AG04450 (cell line): ENCODE data around the gene MEI1. TPM values are rescaled to one million over a fixed set of nuclear protein-coding genes. Genes with fewer than 3 reads are reported as not detected.
"Not testable (repeated sequence)": the region's sequence is repeated elsewhere in the genome, so short reads cannot be mapped to it uniquely, and the experiment has no call there.

Experiments
- CTCF ChIA-PET: fragments of 300-600, 350-600 bp; formaldehyde crosslinking; extraction: SDS; loops from one replicate; lab custom pipeline; 2022; ENCODE audit warnings: antibody characterized with exemption, inconsistent platforms; lab: Charles Lee
- POLR2A ChIA-PET: fragments of 350-600 bp; formaldehyde crosslinking; extraction: SDS; loops from one replicate; lab custom pipeline; 2021; ENCODE audit warnings: antibody characterized with exemption, inconsistent platforms; lab: Yijun Ruan, JAX
- DNase-seq: peaks from one replicate; pipeline ENCODE4 v3.0.0-alpha.2; 2011; ENCODE audit warnings: low read depth, low spot score
- H3K27ac ChIP-seq: one replicate; pipeline ENCODE4 v1.5.1; 2012; ENCODE audit warnings: low read depth, low read length, control low read depth
- H3K27me3 ChIP-seq: one replicate; pipeline ENCODE4 v1.6.0; 2012; ENCODE audit warnings: low read length; ENCODE audit not compliant: control insufficient read depth, insufficient read depth
- H3K4me3 ChIP-seq: 2 replicates; pipeline ENCODE4 v1.5.1; 2011; ENCODE audit warnings: mild to moderate bottlenecking, low read depth, low read length, control low read depth
- H3K9me3 ChIP-seq: 2 replicates; pipeline ENCODE4 v1.5.1; 2012; ENCODE audit warnings: low read length; ENCODE audit not compliant: control insufficient read depth, insufficient read depth
- polyA plus RNA-seq: library from polyadenylated mRNA; depleted of rRNA; stranded (reverse); fragments of >200 nt; gene quantifications from 2 replicates; pipeline ENCODE4 v1.2.3, GENCODE V29; 2011
- TF ChIP-seq, protein P1 (sequence below): IDR thresholded peaks from 2 replicates; pipeline ENCODE4 v1.5.1; 2011; ENCODE audit warnings: low read depth, low read length, control low read depth, inconsistent platforms

MEI1 gene
- polyA plus RNA-seq, 1 experiment, result 0.22 TPM

DNA sequence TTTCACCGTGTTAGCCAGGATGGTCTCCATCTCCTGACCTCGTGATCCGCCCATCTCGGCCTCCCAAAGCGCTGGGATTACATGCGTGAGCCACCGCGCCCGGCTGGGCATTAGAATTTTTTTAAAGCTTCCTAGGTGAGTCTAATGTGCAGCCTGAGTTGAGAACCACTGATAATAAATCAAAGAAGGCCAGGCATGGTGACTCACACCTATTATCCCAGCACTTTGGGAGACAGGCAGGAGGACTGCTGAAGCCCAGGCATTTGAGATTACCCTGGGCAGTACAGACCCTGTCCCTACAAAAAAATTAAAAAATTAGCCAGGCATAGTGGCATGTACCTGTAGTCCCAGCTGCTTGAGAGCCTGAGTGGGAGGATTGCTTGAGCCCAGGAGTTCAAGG, 13.7 kb downstream of the MEI1 start:
- no peak for DNase-seq
- ChIA-PET CTCF (interaction anchor here (0.7 to 2.4 kb wide), 2 partner anchors 16 to 33 kb away, joined by 4 to 12 read pairs; no protein-coding TSS in a partner anchor), POLR2A (no interaction called here)
- no peak overlapping the region for H3K4me3 ChIP-seq
- TF ChIP-seq, protein P1, sequence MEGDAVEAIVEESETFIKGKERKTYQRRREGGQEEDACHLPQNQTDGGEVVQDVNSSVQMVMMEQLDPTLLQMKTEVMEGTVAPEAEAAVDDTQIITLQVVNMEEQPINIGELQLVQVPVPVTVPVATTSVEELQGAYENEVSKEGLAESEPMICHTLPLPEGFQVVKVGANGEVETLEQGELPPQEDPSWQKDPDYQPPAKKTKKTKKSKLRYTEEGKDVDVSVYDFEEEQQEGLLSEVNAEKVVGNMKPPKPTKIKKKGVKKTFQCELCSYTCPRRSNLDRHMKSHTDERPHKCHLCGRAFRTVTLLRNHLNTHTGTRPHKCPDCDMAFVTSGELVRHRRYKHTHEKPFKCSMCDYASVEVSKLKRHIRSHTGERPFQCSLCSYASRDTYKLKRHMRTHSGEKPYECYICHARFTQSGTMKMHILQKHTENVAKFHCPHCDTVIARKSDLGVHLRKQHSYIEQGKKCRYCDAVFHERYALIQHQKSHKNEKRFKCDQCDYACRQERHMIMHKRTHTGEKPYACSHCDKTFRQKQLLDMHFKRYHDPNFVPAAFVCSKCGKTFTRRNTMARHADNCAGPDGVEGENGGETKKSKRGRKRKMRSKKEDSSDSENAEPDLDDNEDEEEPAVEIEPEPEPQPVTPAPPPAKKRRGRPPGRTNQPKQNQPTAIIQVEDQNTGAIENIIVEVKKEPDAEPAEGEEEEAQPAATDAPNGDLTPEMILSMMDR, result no peak
- no peaks in the 10 kb centered on the region for H3K9me3 ChIP-seq
- H3K27ac ChIP-seq, result no peak overlapping the region
- peaks cover 22% of the 10 kb centered on the region for H3K27me3 ChIP-seq

DNA sequence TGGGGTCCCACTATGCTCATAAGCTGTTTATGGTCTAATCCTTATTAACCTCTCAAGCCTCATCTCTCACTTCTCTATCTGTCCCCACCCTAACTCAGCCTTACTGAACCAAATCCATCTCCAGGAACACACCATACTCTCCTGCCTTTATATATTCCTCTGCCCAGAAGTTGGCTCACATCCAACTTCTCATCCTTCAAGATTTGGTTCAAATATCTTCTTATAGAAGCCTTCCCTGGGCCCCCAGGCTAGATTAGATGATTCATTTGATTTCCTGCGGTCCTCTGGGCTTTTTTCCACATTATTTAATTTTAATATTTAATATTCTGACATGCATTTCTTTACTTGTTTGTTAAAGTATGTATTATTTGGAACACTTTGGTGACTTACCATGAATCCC, 23.2 kb downstream of the MEI1 start:
- no peak for DNase-seq
- Histone ChIP-seq H3K27ac (no peak overlapping the region), H3K4me3 (no peak overlapping the region), H3K9me3 (no peaks in the 10 kb centered on the region), H3K27me3 (peaks cover 6% of the 10 kb centered on the region)
- ChIA-PET CTCF (interaction anchor here (1.0 kb wide), 1 partner anchor 24 kb away, joined by 4 read pairs; no protein-coding TSS in a partner anchor), POLR2A (no interaction called here)
- TF ChIP-seq, protein P1, result no peak

DNA sequence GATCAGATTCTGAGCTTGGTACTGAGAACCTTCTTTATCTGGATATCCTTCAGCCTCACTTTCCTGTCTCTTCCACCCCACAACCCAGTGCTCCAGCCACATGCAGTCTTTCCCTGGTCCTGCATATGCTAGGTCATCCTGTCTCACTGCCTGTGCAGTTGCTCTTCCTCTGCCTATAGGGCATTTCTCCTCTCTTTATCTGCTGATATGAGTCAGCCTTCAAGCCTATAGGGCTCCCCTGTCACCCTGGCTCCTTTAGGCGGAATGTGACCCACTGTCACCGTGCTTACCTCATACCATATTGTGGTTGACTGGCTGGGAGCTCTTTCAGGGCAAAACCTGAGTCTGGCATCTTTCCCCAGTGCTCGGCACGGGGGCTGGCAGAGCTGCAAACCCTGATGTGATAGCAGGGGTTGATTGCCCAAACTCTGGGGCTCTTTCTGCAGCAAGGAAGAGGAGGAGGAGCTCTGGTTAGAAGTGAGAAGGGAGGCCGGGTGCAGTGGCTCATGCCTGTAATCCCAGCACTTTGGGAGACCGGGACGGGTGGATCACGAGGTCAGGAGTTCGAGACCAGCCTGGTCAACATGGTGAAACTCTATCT, 26.3 kb downstream of the MEI1 start:
- Histone ChIP-seq H3K27ac (no peak overlapping the region), H3K9me3 (no peaks in the 10 kb centered on the region), H3K4me3 (no peak overlapping the region), H3K27me3 (no peaks in the 10 kb centered on the region)
- no peak for DNase-seq
- TF ChIP-seq, protein P1, result no peak
- ChIA-PET CTCF (interaction anchor here (1.3 to 3.0 kb wide), 2 partner anchors 21 to 29 kb away, joined by 7 to 9 read pairs; no protein-coding TSS in a partner anchor), POLR2A (interaction anchor here (0.5 kb wide), 1 partner anchor 87 kb away, joined by 3 read pairs; no protein-coding TSS in a partner anchor)

DNA sequence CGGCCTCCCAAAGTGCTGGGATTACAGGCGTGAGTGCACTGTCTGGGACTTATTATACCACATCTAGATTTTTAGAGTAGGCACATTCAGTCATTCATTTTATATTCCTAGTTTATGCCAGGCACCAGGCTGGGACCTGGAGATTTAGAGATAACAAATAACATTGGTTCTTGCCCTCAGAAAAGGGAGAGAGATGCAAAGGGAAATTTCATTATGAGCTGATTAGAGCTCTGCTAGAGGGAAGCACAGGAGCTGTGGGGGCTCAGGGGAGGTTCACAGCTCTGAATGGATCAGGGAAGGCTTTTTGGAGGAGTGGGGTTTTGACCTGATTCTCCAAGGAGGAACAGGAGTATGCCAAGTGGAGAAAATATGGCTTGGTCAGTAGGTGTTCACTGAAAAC, 32.3 kb downstream of the MEI1 start:
- no peak for DNase-seq
- TF ChIP-seq, protein P1, result no peak
- H3K27me3 ChIP-seq, result no peaks in the 10 kb centered on the region
- H3K4me3 ChIP-seq, result no peak overlapping the region
- no peak overlapping the region for H3K27ac ChIP-seq
- ChIA-PET CTCF (interaction anchor here (2.7 kb wide), 1 partner anchor 15 kb away, joined by 13 read pairs; no protein-coding TSS in a partner anchor), POLR2A (no interaction called here)
- no peaks in the 10 kb centered on the region for H3K9me3 ChIP-seq

DNA sequence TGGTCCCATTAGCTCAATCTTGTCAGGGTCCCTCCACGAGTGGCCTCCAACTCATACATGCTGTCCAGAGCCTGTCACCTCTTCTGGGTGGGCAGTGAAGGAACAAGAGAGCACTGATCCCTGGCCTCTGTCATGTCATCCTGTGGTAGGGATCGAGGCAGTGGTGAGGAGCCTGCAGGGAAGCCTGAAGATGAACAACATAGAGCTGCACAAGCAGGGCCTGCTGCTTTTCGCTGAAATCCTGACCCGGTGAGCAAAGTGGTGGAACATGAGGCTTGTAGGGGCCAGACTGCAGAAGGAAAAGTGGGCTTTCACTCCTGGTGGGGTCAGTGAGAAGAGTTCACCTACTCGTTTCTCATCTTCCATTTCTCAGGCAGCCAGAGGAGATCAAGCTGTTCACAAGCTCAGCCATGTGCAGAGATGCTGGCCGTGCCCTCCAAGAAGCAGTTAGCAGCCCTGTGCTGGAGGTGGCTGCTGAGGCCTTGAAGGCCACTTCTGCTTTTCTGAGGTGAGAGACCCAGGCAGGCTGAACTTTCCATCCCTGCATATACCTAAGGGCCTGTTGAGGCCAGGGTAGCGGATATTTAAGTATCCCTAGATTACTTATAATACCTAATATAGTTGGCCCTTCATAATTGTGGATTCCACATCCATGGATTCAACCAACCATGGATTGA, 32.9 kb downstream of the MEI1 start:
- TF ChIP-seq, protein P1, result no peak
- Histone ChIP-seq H3K27me3 (no peaks in the 10 kb centered on the region), H3K9me3 (no peaks in the 10 kb centered on the region), H3K4me3 (no peak overlapping the region), H3K27ac (no peak overlapping the region)
- CTCF ChIA-PET, result interaction anchor here (2.7 kb wide), 1 partner anchor 14 kb away, joined by 13 read pairs; no protein-coding TSS in a partner anchor
- POLR2A ChIA-PET, result no interaction called here
- no peak for DNase-seq

DNA sequence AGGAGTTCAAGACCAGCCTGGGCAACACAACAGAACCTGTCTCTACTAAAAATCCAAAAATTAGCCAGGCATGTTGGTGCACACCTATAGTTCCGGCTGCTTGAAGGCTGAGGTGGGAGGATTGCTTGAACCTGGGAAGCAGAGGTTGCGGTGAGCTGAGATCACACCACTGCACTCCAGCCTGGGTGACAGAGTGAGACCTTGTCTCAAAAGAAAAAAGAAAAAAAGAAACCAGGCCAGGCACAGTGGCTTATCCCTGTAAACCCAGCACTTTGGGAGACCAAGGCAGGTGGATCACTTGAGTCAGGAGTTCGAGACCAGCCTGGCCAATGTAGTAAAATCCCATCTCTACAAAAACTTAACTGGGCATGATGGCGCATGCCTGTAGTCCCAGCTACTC, 33.9 kb downstream of the MEI1 start:
- H3K27me3 ChIP-seq, DNase-seq, POLR2A ChIA-PET, H3K27ac ChIP-seq, H3K9me3 ChIP-seq, H3K4me3 ChIP-seq: not testable (repeated sequence)
- CTCF ChIA-PET, result interaction anchor here (2.7 kb wide), 1 partner anchor 13 kb away, joined by 13 read pairs; no protein-coding TSS in a partner anchor
